NB4 (cell line): Measurements from ENCODE around the gene MOCS2.

ENCODE experiments used
- CTCF ChIP-seq: IDR thresholded peaks from one replicate; pipeline ENCODE4 v1.5.1; 2012; ENCODE audit warnings: low read depth, low read length
- POLR2A ChIP-seq: IDR thresholded peaks from 2 replicates; pipeline ENCODE4 v1.6.1; 2011; ENCODE audit warnings: mild to moderate bottlenecking; ENCODE audit not compliant: insufficient read length; ENCODE audit errors: extremely low read depth

DNA sequence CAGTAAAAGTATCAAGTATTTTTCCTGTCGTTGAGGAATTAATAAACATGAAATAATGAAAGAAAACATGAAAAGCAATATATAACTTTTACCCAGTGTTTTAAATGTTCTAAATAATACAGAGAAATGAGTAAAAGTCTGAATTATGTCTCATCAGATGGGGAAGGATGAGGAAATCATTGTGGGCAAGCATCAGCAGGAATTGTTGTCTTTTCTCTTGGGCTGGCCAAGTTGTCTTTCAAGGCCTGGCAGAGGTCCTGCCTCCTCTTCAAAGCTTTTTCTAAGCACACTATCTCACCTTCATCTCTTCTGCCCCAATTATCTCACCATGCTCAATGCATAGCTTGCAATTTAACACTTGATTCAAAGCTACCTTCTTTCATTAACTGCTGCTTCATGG is 41.9 kb downstream of the MOCS2 start:
- TF ChIP-seq CTCF (no peak), POLR2A (no peak)
